GM21360 (cell line): ENCODE data around the gene NOLC1.

Source experiments
- ATAC-seq: cut with Tn5 transposase; IDR thresholded peaks from one replicate; pipeline ENCODE4 v1.9.1; 2021; ENCODE audit warnings: mild to moderate bottlenecking, moderate library complexity; ENCODE audit not compliant: unreplicated experiment

NOLC1 gene

DNA sequence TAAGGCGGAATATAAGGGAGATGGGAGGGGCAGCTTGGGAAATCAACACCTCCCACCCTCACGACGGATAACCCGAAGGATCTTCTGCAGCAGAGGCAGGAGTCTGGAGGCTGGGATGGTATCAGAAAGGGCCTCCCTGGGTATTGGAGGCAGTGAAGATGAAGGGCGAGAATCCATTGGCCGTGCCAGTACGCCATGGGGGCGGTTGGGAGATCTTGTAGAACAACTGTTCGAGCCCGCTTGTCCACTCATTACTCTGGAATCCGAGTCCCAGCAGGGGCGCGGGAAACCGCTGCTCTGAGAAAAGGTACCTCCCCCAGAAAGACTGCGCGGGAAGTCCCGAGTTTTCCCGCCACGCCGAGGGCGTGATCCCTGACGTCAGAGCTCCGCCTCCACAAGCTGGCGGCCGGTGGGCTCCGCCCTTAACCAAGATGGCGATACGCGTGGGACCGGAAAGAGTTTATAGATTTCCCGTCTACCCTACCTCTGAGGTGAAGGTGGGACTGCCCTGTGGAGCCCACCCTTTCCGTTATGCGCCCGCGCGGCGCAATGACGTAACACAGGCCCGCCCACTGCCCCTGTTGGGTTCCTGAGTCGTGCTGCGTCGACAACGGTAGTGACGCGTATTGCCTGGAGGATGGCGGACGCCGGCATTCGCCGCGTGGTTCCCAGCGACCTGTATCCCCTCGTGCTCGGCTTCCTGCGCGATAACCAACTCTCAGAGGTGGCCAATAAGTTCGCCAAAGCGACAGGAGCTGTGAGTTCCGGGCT is at the start of gene NOLC1:
NOLC1 (plus strand) TSS at position 616 of the 771 bp plus-strand sequence; CDS start at position 638, 22 bp downstream.
- ATAC-seq = peak; percentile 87

GRCh38 chr10:102102421-102102820 is 49.8 kb upstream of the NOLC1 start:
- ATAC-seq = no peak

DNA sequence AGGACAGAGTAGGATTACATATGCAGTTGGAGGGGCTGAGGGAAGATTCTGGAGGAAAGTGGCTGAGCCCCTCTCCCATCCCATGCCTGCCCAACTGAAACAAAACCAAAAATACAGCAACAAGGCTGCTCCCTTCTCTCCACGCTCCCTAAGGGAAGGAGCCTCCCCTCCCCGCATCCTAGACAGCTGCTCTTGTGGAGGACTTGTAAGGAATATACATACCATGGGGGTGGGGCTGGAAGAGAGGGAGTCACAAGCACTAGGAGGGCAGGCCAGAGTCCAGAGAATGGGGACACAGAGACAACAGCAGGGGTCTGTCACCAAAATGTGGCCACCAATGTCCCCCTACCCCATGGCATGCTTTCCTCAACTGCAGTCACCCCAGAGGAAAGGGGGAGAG is 45.2 kb upstream of the NOLC1 start:
- ATAC-seq = no peak

GRCh38 chr10:102109166-102110116 is 42.7 kb upstream of the NOLC1 start:
- no peak for ATAC-seq

DNA sequence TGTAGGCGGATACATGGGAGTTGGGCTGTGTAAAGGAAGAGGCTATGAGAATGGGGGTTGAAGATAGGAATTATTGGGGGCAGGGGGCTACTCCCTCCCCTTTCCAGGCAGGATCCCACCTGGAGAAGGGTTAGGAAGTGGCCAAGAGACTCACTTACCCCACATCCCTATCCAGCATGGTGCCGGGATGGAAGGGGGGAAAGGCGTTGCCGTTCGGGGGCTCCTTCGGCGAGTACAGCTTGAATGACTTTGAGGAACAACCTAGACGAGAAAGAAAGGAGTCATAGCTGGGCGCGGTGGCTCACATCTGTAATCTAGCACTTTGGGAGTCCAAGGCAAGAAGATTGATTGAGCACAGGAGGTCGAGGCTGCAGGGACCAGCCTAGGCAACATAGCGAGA is 40.9 kb upstream of the NOLC1 start:
- ATAC-seq = no peak

- ATAC-seq = no peak
These were observed 39.9 kb upstream of the NOLC1 start for GRCh38 chr10:102112210-102112817.

DNA sequence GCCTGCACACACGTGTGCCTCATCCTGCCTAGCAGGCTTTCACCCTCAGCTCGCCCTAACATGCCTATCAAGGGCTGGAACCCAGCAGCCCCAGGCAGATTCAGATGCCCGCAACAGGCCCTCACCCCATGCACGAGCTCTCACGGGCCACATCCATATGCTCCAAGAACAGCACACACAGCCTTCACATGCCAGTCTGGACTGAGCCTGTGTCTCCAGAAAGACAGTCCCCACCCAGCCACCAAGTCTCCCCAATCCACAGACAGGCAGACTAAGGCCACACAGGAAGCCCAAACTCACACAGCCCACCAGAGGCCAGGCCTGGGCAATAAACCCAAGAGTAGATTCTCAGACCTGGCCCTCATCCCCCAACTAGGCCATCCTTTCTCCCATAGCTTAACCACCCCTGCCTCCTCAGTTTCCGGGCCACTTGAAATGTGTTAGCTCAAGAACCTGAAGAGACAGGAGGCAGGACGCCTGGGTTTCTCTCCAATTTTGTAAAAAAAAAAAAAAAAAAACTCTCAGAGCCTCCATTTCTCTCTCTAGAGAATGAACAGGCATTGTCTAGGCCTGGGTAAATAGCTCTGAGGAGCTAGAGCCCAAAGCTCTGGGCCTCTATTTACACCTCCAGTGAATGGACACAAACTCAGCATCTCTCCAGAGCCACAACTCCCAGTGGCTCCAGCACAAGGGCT is 38.8 kb upstream of the NOLC1 start:
- ATAC-seq = no peak

DNA sequence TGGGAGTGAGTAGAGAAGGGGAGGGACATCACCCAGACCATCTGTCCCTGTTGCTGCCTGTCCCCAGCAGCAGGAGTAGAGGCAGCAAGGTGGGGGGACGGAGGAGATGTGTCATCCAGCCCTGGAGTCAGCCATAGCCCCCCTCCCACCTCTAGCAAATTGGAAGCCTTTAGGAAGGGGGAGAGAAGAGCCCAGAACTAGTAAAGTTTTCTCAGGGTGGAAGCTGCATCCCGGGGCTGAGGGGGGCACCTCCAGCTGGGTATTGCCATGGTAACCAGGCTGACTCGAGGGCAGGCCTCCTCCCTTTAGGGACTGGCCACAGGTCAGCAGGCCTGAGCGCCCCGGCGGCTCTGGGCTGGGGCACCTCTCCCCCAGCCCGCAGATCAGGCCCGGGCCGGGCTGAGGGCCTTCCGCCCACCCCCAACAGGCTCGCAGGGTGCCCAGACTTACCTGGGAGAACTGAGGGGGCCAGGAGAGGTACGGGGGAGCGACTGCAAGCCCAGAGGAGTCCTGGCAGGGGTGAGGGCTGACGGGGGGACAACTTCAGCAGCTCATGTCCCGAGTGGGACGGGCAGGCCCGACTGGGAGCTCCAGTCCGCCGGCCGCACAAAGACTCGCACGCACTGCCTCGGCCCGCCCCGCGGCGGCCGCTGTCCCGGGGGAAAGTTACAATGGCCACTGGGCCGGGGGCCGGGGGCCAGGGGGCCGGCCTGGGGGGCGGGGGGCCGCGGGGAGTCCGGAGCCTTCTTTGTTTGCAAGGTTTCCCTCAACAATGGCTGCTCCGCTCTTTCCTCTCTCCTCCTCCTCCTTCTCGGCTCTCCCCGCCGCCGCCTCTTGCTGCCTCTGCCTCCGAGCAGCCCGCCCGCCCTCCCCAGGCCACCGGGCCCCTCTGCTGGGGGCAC is 38.0 kb upstream of the NOLC1 start:
- no peak for ATAC-seq

GRCh38 chr10:102114861-102115618 is 37.1 kb upstream of the NOLC1 start:
- ATAC-seq = peak; percentile 59

GRCh38 chr10:102115775-102116174 is 36.4 kb upstream of the NOLC1 start:
- no peak for ATAC-seq

DNA sequence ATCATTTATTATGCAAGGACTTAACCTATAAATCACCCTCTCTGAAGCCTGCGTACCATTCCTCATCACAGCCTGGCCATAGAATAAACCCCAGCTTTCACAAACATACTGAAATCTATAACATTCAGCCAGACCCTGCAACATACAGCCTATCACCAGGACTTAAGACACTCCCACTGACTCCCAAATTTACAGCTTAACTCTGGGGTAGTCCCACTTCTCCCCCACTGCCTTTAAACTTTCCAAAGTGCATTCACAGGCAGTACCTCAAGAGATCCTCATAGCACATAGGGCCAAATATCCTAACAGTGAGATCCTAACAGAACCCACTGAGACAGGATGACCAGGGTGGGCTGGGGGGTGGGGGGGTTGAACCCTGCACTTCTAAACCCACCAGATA is 35.5 kb upstream of the NOLC1 start:
- ATAC-seq = no peak

GRCh38 chr10:102117391-102118159 is 34.6 kb upstream of the NOLC1 start:
- ATAC-seq = no peak

- no peak for ATAC-seq
These were observed 33.3 kb upstream of the NOLC1 start for GRCh38 chr10:102118867-102119266.

DNA sequence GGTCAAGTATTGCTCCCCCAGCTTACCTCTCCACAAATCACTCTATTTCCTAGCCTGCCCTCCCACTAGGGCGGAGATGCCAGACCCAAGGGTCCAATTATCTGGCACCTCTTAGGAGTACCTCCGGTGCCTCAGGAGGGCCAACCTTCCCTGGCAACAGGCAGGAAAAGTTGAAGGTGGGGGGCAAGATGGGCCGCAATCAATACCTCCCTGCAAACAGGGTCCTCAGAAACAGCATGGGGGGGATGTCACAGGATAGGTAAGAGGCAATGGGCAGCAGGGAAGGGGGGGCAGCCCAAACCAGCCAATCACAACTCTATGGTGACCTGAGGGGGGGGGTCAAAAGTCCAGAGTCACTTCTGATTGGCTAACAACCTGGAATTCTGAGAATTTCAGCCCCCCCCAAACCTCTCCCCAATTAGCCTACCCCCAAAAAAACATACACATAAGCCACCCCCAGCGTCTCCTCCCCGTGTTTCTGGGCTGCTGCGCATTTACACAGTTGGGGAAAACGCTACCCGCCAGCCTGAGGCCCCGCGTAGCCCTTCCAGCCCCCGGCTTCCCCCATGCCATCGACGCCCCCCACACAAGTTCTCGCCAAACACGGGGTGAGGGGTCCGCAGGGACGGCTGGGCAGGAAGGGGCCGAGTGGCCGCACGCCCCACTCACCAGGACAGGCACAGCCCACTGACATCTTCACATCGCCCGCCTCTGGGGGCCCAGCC is 32.6 kb upstream of the NOLC1 start:
- no peak for ATAC-seq

DNA sequence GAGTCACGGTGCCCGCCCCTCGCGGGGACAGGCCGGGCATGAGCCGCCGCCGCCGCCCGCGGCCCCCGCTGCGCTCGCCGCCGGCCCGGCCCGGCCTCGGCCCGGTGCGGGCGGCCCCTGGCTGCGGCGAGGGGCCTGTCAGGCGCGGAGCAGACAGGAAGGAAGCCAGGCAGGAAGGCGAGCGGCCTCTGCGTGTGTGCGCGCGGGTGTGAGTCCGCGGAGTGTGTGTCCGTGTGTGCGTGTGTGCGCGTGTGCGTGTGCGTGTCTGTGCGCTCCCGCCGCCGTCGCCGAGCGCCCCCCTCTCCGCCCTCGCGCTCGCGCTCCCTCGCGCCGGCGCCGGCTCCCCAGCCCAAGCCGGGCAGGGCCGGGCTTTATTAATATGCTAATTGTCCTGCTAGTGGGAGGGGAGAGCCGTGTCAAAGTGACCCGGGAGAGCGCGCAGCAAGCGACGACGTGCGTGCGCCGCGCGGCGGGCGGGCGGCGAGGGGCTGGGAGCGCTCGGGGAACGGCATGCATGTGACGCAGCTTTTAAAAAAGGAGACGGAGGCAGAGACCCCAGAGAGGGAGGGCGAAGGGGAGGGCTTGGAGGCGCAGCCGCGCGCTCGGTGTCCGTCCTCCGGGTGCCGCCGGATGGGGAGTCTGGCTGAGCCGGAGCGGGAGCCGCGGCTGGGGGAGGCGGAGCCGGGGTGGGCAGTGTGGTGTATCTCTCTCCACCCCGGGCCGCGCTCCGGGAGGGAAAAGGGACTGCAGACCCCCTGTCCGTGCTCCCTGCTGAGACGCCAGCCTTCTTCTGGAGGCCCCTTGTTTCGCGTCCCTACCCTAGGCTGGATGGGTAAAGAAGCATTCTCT is 31.8 kb upstream of the NOLC1 start, which contains the start of gene LDB1:
LDB1 (minus strand) TSS at position 227 of the 849 bp plus-strand sequence. CDS start 258 bp downstream, outside the sequence.
- peak; percentile 54 for ATAC-seq

DNA sequence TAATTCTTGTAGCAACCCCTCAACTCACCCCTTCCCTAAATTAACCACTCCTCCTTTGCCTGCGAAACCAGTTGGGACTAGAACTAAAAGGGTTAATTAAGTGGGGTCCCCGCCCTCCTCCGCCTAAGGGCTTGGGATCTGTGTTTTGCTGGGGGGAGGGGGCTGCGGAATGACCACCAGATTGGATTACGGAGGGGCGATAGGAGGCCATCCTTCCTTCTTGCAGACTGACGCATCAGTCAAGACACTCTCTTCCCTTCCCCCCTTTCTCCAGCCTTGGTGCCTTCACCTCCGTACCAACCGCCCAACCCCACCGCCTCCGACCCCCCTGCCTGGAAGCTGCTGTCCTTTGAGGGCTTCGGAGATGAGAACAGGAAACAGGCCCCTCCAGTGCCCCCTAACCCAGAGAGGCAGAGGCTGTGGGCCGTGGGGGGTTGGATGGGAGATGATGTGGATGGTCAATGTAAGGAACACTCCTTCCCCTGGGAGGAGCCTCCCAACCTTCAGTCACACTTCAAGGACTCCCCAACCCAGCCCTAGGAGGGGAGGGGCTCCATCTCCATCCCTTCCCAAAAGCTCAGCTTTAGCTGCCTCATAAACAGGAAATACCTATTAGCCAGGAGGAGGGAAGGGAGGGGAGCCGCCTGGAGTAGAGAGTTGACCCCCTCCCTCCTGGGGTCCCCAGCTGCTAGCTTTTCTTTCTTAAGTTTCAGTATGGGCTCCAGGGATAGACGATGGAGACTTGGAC is 31.0 kb upstream of the NOLC1 start:
- no peak for ATAC-seq
